Measurements from ENCODE around the gene SPPL3.

SPPL3 gene

GRCh38 chr12:120750806-120751205 lies 153.4 kb downstream of the SPPL3 start:
- TF ChIP-seq CTCF (conservative IDR thresholded peaks at IDR 0.05), result no peak
- no peak overlapping the region for H3K27ac ChIP-seq

GRCh38 chr12:120749256-120749655 lies 154.9 kb downstream of the SPPL3 start:
- no peak; the same call in 1 of the 2 replicates for TF ChIP-seq CTCF (conservative IDR thresholded peaks at IDR 0.05)
- no peak overlapping the region for H3K27ac ChIP-seq

GRCh38 chr12:120748242-120748641 lies 155.9 kb downstream of the SPPL3 start:
- no peak for TF ChIP-seq CTCF (conservative IDR thresholded peaks at IDR 0.05)
- H3K27ac ChIP-seq, result no peak overlapping the region

- H3K27ac ChIP-seq, result no peak overlapping the region
- TF ChIP-seq CTCF (conservative IDR thresholded peaks at IDR 0.05), result no peak
Observed at GRCh38 chr12:120744922-120745493, 159.2 kb downstream of the SPPL3 start.

- no peak for TF ChIP-seq CTCF (conservative IDR thresholded peaks at IDR 0.05)
- H3K27ac ChIP-seq, result no peak overlapping the region
Observed at GRCh38 chr12:120741476-120742421, 162.4 kb downstream of the SPPL3 start.

- no peak for TF ChIP-seq CTCF (conservative IDR thresholded peaks at IDR 0.05)
- H3K27ac ChIP-seq, result no peak overlapping the region
Observed at GRCh38 chr12:120740871-120741270, 163.3 kb downstream of the SPPL3 start.

GRCh38 chr12:120739821-120740613 lies 164.1 kb downstream of the SPPL3 start:
- no peak overlapping the region for H3K27ac ChIP-seq
- no peak for TF ChIP-seq CTCF (conservative IDR thresholded peaks at IDR 0.05)
